Type B pancreatic cell (in vitro differentiated cells): ENCODE results near the gene PIK3R6. TPM values are rescaled to one million over a fixed set of nuclear protein-coding genes. Genes with fewer than 3 reads are reported as not detected.
A peak's percentile ranks its signal among the peaks of the same experiment; 100 is the strongest.

Experiments used
- DNase-seq: peaks from one replicate; pipeline ENCODE4 v3.0.0; 2021; ENCODE audit warnings: mixed read lengths; ENCODE audit not compliant: unreplicated experiment; ENCODE audit errors: extremely low spot score
- H3K27ac Mint-ChIP-seq: 2 replicates; pipeline ENCODE4 v1.8.0; 2021; ENCODE audit warnings: mild to moderate bottlenecking, mixed read lengths
- H3K27me3 Mint-ChIP-seq: 2 replicates; pipeline ENCODE4 v1.8.0; 2021; ENCODE audit warnings: mixed read lengths
- H3K36me3 Mint-ChIP-seq: 2 replicates; pipeline ENCODE4 v1.8.0; 2021; ENCODE audit warnings: mixed read lengths
- H3K4me1 Mint-ChIP-seq: one replicate; pipeline ENCODE4 v1.8.0; 2021; ENCODE audit warnings: mixed read lengths; ENCODE audit not compliant: unreplicated experiment
- H3K4me3 Mint-ChIP-seq: 2 replicates; pipeline ENCODE4 v1.8.0; 2021; ENCODE audit warnings: mild to moderate bottlenecking, mixed read lengths
- H3K9me3 Mint-ChIP-seq: 2 replicates; pipeline ENCODE4 v1.8.0; 2021; ENCODE audit warnings: mixed read lengths
- total RNA-seq: library from RNA; stranded (reverse); gene quantifications from 2 replicates; pipeline ENCODE4 v1.2.1, GENCODE V29; 2021; ENCODE audit warnings: low replicate concordance
- TF ChIP-seq, protein P1 (sequence below): fragments of 200-600 bp; sonication (generic); conservative IDR thresholded peaks from 2 replicates; pipeline ENCODE4 v1.5.0; 2021; ENCODE audit warnings: antibody characterized with exemption, mild to moderate bottlenecking

The PIK3R6 gene
- total RNA-seq, 1 donor from 2014 or later: not detected

DNA sequence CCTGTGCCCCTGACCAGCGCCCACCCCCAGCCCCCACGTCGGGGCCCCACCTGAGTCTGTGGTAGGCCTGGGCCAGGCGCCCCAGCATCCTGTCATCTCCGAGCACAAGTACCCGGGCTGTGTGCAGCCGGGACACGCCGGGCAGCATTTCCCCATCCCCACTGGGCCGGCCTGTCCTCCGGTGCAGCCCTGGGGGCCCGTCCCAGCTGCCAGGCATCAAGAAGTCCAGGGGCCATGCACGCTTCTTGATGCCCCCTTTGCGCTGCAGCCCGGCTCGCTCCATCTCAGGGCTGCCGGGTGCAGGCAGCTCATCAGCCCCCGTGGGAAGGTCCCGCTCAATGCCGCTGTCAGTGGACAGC lies 39.0 kb downstream of the PIK3R6 start:
- peak; percentile 54 for DNase-seq
- H3K4me1 Mint-ChIP-seq: peaks cover 5% of the 10 kb centered on the region
- H3K4me3 Mint-ChIP-seq: no peak overlapping the region
- TF ChIP-seq, protein P1, sequence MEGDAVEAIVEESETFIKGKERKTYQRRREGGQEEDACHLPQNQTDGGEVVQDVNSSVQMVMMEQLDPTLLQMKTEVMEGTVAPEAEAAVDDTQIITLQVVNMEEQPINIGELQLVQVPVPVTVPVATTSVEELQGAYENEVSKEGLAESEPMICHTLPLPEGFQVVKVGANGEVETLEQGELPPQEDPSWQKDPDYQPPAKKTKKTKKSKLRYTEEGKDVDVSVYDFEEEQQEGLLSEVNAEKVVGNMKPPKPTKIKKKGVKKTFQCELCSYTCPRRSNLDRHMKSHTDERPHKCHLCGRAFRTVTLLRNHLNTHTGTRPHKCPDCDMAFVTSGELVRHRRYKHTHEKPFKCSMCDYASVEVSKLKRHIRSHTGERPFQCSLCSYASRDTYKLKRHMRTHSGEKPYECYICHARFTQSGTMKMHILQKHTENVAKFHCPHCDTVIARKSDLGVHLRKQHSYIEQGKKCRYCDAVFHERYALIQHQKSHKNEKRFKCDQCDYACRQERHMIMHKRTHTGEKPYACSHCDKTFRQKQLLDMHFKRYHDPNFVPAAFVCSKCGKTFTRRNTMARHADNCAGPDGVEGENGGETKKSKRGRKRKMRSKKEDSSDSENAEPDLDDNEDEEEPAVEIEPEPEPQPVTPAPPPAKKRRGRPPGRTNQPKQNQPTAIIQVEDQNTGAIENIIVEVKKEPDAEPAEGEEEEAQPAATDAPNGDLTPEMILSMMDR: no peak
- H3K36me3 Mint-ChIP-seq: no peaks in the 10 kb centered on the region
- H3K27me3 Mint-ChIP-seq: no peaks in the 10 kb centered on the region
- H3K27ac Mint-ChIP-seq: no peak overlapping the region
- no peaks in the 10 kb centered on the region for H3K9me3 Mint-ChIP-seq

DNA sequence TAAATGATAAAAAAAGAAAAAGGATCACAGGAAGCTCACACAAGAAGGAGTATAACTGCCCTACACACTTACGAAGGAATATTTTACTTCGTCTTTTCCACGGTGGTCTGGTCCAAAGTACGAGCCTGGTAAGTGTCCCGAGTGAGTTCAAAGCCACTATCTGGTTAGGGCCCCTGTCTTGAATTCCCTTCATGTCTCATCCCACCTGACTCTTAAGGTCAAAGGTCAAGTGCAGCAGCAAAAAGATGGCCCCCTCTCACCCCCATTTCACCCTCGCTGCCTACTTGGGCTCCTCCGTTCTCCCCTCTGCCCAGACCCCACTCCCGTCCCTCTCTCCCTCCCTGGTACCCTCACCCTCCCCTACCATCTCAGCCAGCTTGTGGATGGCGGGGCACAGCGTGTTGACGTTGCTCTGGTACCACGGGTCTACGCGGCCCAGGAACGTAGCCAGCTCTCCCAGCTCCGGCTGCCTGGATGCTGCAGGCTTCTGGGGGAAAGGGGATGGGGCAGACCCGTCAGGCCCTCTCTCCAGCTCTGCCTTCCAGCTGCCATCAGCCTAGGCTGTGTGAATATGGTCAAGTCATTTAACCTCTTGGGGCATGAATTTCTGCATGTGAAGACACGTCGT lies 40.6 kb downstream of the PIK3R6 start:
- peaks cover 4% of the 10 kb centered on the region for H3K27me3 Mint-ChIP-seq
- H3K27ac Mint-ChIP-seq: no peak overlapping the region
- peaks cover 5% of the 10 kb centered on the region for H3K4me1 Mint-ChIP-seq
- DNase-seq: peak; percentile 45
- no peaks in the 10 kb centered on the region for H3K36me3 Mint-ChIP-seq
- TF ChIP-seq, protein P1: no peak
- peaks cover 7% of the 10 kb centered on the region for H3K9me3 Mint-ChIP-seq
- H3K4me3 Mint-ChIP-seq: no peak overlapping the region

DNA sequence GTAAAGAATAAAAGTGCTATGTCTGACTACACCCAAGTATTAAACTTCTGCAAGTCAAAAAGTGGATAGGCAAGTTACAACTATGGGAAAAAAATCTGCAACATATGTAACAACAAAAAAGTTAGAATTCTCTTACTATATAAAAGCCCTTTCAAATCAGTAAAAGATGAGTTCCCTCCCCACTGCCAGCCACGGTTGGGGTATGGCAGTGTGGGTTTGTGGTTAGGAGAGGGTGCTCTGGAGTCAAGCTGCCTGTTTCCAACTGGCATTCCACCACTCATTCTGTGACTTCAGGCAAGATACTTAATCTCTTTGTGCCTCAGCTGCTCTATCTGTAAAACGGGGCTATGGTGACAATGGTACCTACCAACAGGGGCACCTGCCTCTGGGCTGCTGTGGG lies 41.7 kb downstream of the PIK3R6 start:
- Mint-ChIP-seq H3K36me3 (no peaks in the 10 kb centered on the region), H3K4me1 (peaks cover 5% of the 10 kb centered on the region), H3K27me3 (peaks cover 4% of the 10 kb centered on the region), H3K4me3 (no peak overlapping the region), H3K9me3 (peaks cover 7% of the 10 kb centered on the region), H3K27ac (no peak overlapping the region)
- TF ChIP-seq, protein P1: no peak
- DNase-seq: no peak

DNA sequence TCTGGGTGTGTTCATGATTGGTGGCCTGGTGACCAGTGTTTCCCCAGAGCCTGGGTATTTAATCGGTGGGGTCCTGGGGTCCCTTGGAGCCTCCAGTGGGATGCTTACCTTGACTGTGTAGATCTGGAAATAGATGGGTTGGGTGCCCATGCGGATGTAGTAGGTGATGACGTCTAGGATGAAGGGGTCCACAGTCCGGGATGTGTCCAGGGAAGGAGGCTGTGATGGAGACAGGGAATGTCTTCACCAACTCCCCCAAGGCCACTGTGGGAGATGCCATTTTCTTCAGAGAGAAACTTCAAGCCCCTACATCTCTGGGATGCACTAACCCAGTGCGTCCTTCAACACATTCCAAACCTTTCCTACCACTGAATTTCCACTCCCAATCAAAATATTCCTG lies 44.2 kb downstream of the PIK3R6 start:
- Mint-ChIP-seq H3K36me3 (no peaks in the 10 kb centered on the region), H3K27ac (no peak overlapping the region), H3K27me3 (peaks cover 23% of the 10 kb centered on the region), H3K4me3 (no peak overlapping the region), H3K4me1 (peaks cover 5% of the 10 kb centered on the region), H3K9me3 (peaks cover 7% of the 10 kb centered on the region)
- TF ChIP-seq, protein P1: no peak
- peak; percentile 20 for DNase-seq

DNA sequence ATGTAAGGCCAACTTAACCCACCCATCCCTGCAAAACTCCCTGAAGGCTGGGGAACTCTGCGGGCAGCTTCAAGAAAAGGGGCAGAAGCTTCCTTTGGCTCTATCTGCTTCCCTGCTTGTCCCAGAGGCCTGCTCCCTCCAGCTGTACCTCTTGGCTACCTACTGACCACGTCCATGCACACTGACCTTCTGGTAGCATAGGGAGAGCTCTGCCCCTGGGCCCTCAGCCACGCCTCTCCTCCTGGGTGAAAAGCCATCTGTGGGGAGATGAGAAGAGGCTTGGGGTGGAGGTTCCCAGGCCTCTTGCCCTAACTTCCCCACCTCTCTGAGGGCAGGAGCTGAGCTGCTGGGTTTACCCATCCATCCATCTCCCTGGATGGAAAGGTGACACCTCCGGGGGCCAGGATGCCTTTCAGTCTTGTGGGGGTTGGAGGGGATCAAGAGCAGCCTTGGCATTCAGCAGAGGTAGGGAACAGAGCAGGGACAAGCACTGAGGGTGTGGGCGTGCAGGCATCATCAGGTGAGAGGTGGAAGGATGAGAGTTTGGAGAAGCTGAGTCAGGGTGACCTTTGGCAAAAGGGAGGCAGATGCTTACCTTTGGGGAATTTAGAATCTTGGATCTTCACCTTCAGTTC lies 45.0 kb downstream of the PIK3R6 start:
- DNase-seq: peak; percentile 44
- no peak overlapping the region for H3K4me3 Mint-ChIP-seq
- peaks cover 3% of the 10 kb centered on the region for H3K4me1 Mint-ChIP-seq
- no peaks in the 10 kb centered on the region for H3K36me3 Mint-ChIP-seq
- TF ChIP-seq, protein P1: no peak
- peaks cover 31% of the 10 kb centered on the region for H3K27me3 Mint-ChIP-seq
- no peak overlapping the region for H3K27ac Mint-ChIP-seq
- H3K9me3 Mint-ChIP-seq: peaks cover 7% of the 10 kb centered on the region
